ENCODE measurements around the gene RBKS. TPM values are rescaled to one million over a fixed set of nuclear protein-coding genes. Genes with fewer than 3 reads are reported as not detected.

Gene RBKS
- total RNA-seq, 2 donors from 2014 or later = 5.5 to 8.9 TPM

- Histone ChIP-seq H3K4me3 (no peak overlapping the region), H3K27ac (no peak overlapping the region), H3K9ac (ENCODE audit: low read depth in 2 of 2, low read length in 2 of 2) (no peak overlapping the region), H3K9me3 (no peaks in the 10 kb centered on the region), H3K36me3 (no peaks in the 10 kb centered on the region), H3K27me3 (no peaks in the 10 kb centered on the region), H3K4me1 (no peaks in the 10 kb centered on the region)
- DNase-seq = no peak
- no peak for TF ChIP-seq CTCF (IDR thresholded peaks at IDR 0.05)
- intact Hi-C loops (cut with DNase I) = no loop called here
Measured at GRCh38 chr2:27803046-27803445, 87.1 kb downstream of the RBKS start.

DNA sequence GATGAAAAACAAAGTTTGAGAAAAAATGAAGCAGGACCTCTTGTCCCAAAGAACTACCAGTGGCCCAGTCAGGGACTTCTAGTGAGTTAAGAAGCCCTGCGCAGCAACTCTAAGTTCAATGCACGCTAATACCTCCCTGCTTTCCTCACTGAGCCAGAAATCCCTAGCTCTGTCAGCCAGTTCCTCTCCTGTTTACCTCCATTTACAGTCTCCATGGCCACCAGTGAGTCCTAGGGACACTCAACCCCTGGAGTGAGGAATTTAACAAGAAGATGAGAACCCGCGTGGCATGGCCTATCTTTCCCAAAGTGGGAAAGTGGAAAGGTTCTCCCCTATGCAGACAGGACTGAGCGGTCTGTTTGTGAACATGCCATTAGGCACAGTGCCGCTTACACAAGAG is 87.6 kb downstream of the RBKS start:
- no peak overlapping the region for H3K4me3 ChIP-seq
- TF ChIP-seq CTCF (IDR thresholded peaks at IDR 0.05) = no peak

DNA sequence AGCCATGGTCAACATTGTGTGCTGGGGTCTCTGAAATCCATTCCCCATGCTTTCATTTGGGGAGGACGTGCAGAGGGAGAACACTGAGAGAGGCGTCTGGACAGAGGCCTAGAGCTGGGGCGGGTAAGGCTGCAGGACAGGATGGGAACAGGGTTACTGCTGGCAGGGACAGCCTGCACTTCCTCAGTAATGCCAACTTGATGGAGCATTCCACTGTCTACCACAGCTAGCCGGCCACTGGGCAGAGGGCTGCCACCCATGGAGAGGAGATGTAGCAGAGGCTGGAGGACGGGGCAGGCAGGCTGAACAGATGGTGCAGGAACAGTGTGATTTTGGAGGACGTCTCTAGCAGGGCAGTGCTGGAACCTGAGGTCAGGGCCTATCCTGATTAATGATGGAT is 89.3 kb downstream of the RBKS start:
- intact Hi-C loops (cut with DNase I) = no loop called here
- Histone ChIP-seq H3K36me3 (no peaks in the 10 kb centered on the region), H3K27ac (no peak overlapping the region), H3K4me1 (no peaks in the 10 kb centered on the region), H3K4me3 (no peak overlapping the region), H3K9me3 (no peaks in the 10 kb centered on the region), H3K27me3 (no peaks in the 10 kb centered on the region), H3K9ac (ENCODE audit: low read depth in 2 of 2, low read length in 2 of 2) (no peak overlapping the region)
- no peak for DNase-seq
- no peak for TF ChIP-seq CTCF (IDR thresholded peaks at IDR 0.05)

More for the DNA sequence above, 87.6 kb downstream of the RBKS start:
- Histone ChIP-seq H3K9me3 (no peaks in the 10 kb centered on the region), H3K27ac (no peak overlapping the region), H3K27me3 (no peaks in the 10 kb centered on the region), H3K9ac (ENCODE audit: low read depth in 2 of 2, low read length in 2 of 2) (no peak overlapping the region), H3K4me1 (no peaks in the 10 kb centered on the region), H3K36me3 (no peaks in the 10 kb centered on the region)
- intact Hi-C loops (cut with DNase I) = no loop called here
- DNase-seq = no peak

DNA sequence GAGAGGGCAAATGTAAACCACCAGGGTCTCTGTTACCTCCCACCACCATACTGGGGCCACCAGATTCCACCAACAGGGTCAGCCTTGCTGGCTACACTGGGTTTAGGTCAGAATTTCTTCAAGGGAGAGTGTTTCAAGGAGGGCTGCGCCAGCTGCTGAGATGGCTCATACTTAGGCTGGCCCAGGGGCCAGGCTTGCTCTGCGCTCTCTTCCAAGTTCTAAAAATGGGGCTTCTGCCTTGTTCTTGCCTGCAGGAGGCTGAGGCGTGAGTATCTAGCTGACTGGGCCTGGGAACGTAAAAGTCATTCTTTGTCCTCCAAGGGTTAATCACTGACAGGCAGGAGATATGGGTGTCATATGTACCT is 90.6 kb downstream of the RBKS start:
- Histone ChIP-seq H3K27me3 (no peaks in the 10 kb centered on the region), H3K4me3 (no peak overlapping the region), H3K9ac (ENCODE audit: low read depth in 2 of 2, low read length in 2 of 2) (no peak overlapping the region), H3K9me3 (no peaks in the 10 kb centered on the region), H3K27ac (peak overlapping the region; percentile 49), H3K4me1 (no peaks in the 10 kb centered on the region), H3K36me3 (no peaks in the 10 kb centered on the region)
- intact Hi-C loops (cut with DNase I) = no loop called here
- no peak for TF ChIP-seq CTCF (IDR thresholded peaks at IDR 0.05)
- DNase-seq = no peak

DNA sequence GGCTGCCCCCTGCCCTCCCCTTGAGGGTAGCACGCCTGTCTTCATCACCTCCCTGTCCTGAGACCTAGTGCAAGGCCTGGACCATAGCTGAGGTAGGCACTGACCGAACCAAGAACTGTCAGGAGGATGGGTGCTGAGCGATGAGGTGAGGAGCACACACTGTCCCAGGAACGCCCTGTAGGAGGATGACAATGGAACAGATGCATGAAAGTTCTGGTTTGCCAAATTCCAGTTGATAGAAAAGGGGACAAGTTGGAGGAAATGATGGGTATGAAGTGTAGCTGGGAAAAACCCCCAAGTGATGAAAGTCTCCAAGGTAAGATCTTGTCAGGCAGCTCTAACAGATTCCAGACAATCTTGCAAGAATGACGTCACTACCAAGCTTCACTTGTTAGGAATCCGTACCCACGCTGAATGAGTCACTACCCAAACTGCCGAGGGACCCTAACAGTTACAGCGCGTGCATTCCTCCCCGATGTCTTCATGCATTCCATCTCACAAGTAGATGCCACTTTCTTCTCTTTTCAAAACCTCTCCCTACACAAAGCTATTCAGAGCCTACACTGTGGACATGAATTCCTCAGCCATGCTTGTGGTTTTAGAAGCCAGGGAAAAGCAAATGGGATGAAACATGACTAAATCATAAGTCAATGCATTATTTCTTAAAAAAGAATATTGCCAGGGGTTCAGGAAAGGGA is 91.1 kb downstream of the RBKS start:
- no peak for TF ChIP-seq CTCF (IDR thresholded peaks at IDR 0.05)
- intact Hi-C loops (cut with DNase I) = no loop called here
- no peak overlapping the region for H3K4me3 ChIP-seq
- H3K9ac ChIP-seq (ENCODE audit: low read depth in 2 of 2, low read length in 2 of 2) = no peak overlapping the region
- no peaks in the 10 kb centered on the region for H3K36me3 ChIP-seq
- DNase-seq = no peak
- H3K27ac ChIP-seq = peak overlapping the region; percentile 49
- H3K4me1 ChIP-seq = no peaks in the 10 kb centered on the region
- no peaks in the 10 kb centered on the region for H3K9me3 ChIP-seq
- H3K27me3 ChIP-seq = no peaks in the 10 kb centered on the region

Measured in colonic mucosa (tissue), 4 donors.